ENCODE measurements around the gene PRKAA1.

DNA sequence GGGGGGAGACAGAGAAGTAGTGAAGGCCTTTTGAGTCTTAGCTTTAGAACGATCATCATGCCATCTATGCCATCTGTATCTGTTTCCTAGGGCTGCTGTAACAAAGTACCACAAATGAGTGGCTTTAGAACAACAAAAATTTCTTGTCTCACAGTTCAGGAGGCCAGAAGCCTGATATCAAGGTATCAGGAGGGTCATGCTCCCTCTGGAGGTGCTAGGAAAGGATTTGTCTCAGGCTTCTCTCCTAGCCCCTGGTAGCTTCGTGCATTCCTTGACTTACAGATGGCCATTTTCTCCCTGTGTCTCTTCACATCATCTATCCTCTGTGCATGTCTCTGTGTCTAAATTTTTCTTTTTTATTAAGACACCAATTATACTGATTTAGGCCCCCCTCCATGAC is 48.2 kb upstream of the PRKAA1 start:
- TF ChIP-seq POLR2A (IDR thresholded peaks at IDR 0.05; ENCODE audit: low read length) (no peak), POLR2AphosphoS2 (conservative IDR thresholded peaks at IDR 0.05; ENCODE audit: low read length) (no peak), BHLHE40 (IDR thresholded peaks at IDR 0.05; ENCODE audit: low read depth, low read length) (no peak)

Data from A549 (cell line).